HG03159 (cell line): ENCODE results near the gene STK16.
A peak's percentile ranks its signal among the peaks of the same experiment; 100 is the strongest.
"Not testable (repeated sequence)": the region's sequence is repeated elsewhere in the genome, so short reads cannot be mapped to it uniquely, and the experiment has no call there.

Experiments used
- ATAC-seq: cut with Tn5 transposase; IDR thresholded peaks from one replicate; pipeline ENCODE4 v1.9.1; 2021; ENCODE audit warnings: mild to moderate bottlenecking, moderate library complexity; ENCODE audit not compliant: unreplicated experiment

Gene STK16

GRCh38 chr2:219243291-219243761, 2.0 kb upstream of the STK16 start:
- ATAC-seq: no peak

GRCh38 chr2:219244789-219245147, 511 bp upstream of the STK16 start:
- ATAC-seq: no peak

GRCh38 chr2:219245899-219246230, 586 bp downstream of the STK16 start:
- ATAC-seq: no peak

- ATAC-seq: no peak
These were observed 1.3 kb downstream of the STK16 start for GRCh38 chr2:219246559-219246958.

GRCh38 chr2:219247678-219248642, 2.7 kb downstream of the STK16 start:
- no peak for ATAC-seq

GRCh38 chr2:219248845-219249202, 3.5 kb downstream of the STK16 start:
- ATAC-seq: no peak

GRCh38 chr2:219249203-219249980, 4.1 kb downstream of the STK16 start:
- ATAC-seq: peak; percentile 45

GRCh38 chr2:219250049-219250781, 4.9 kb downstream of the STK16 start:
- ATAC-seq: no peak

GRCh38 chr2:219251656-219252055, 6.4 kb downstream of the STK16 start:
- ATAC-seq: no peak

- ATAC-seq: no peak
These were observed 6.8 kb downstream of the STK16 start for GRCh38 chr2:219252084-219252483.

- ATAC-seq: no peak
These were observed 7.3 kb downstream of the STK16 start for GRCh38 chr2:219252570-219252899.

GRCh38 chr2:219252900-219253752, 7.8 kb downstream of the STK16 start, which contains the start of gene TUBA4B:
TUBA4B (plus strand) TSS chr2:219253243; CDS start chr2:219253408, 165 bp downstream.
- peak; percentile 14 for ATAC-seq

- peak; percentile 51 for ATAC-seq
These were observed 8.7 kb downstream of the STK16 start, which contains the start of gene TUBA4A for GRCh38 chr2:219253753-219254589. TUBA4A (minus strand) TSS chr2:219253918; CDS start chr2:219253858, 60 bp downstream.

- ATAC-seq: peak; percentile 34
These were observed 9.4 kb downstream of the STK16 start for GRCh38 chr2:219254590-219255201.

GRCh38 chr2:219258942-219259341, 13.7 kb downstream of the STK16 start:
- ATAC-seq: not testable (repeated sequence)

GRCh38 chr2:219261024-219261855, 16.0 kb downstream of the STK16 start:
- no peak for ATAC-seq

GRCh38 chr2:219266232-219266631, 21.0 kb downstream of the STK16 start:
- ATAC-seq: no peak

GRCh38 chr2:219266886-219267285, 21.6 kb downstream of the STK16 start:
- no peak for ATAC-seq
